Measurements from ENCODE around the gene COL21A1. TPM values are rescaled to one million over a fixed set of nuclear protein-coding genes. Genes with fewer than 3 reads are reported as not detected.

COL21A1 gene
- total RNA-seq, 4 donors from 2014 or later = 16.9 to 29.9 (median 24.2) TPM

GRCh38 chr6:56109149-56109548, 138.2 kb downstream of the COL21A1 start:
- Histone ChIP-seq H3K4me3 (no peak overlapping the region), H3K36me3 (peaks cover 0 to 23% (median 0%) of the 10 kb centered on the region in 3 donors)
- TF ChIP-seq CTCF (IDR thresholded peaks at IDR 0.05) = no peak
- TF ChIP-seq POLR2A (IDR thresholded peaks at IDR 0.05) = no peak

GRCh38 chr6:56106231-56106630, 141.1 kb downstream of the COL21A1 start:
- Histone ChIP-seq H3K4me1 (peaks cover 0 to 4% (median 0%) of the 10 kb centered on the region in 4 donors), H3K9me3 (peaks cover 0 to 7% (median 0%) of the 10 kb centered on the region in 4 donors), H3K4me3 (no peak overlapping the region), H3K27ac (no peak overlapping the region), H3K27me3 (no peaks in the 10 kb centered on the region), H3K36me3 (peaks cover 0 to 4% (median 0%) of the 10 kb centered on the region in 3 donors)
- TF ChIP-seq EP300 (IDR thresholded peaks at IDR 0.05) = no peak
- TF ChIP-seq CTCF (IDR thresholded peaks at IDR 0.05) = no peak
- no peak for TF ChIP-seq POLR2A (IDR thresholded peaks at IDR 0.05)
- no peak for DNase-seq (ENCODE audit: low spot score in 2 of 2)
- WGBS, 2 donors = 81 to 95% methylated on average over 1 of the region's 1 CpG

More at GRCh38 chr6:56109149-56109548, 138.2 kb downstream of the COL21A1 start:
- H3K27me3 ChIP-seq = no peaks in the 10 kb centered on the region
- no peak for DNase-seq (ENCODE audit: low spot score in 2 of 2)
- no peak overlapping the region for H3K27ac ChIP-seq
- H3K4me1 ChIP-seq = peaks cover 0 to 4% (median 0%) of the 10 kb centered on the region in 4 donors
- peaks cover 0 to 22% (median 0%) of the 10 kb centered on the region in 4 donors for H3K9me3 ChIP-seq

- Histone ChIP-seq H3K4me1 (peaks cover 0 to 4% (median 0%) of the 10 kb centered on the region in 4 donors), H3K36me3 (no peaks in the 10 kb centered on the region), H3K27me3 (no peaks in the 10 kb centered on the region), H3K4me3 (no peak overlapping the region), H3K9me3 (no peaks in the 10 kb centered on the region), H3K27ac (no peak overlapping the region)
- 55 to 63% methylated on average over 2 of the region's 2 CpGs for WGBS, 2 donors
- DNase-seq (ENCODE audit: low spot score in 2 of 2) = no peak
- TF ChIP-seq CTCF (IDR thresholded peaks at IDR 0.05) (no peak), EP300 (IDR thresholded peaks at IDR 0.05) (no peak), POLR2A (IDR thresholded peaks at IDR 0.05) (no peak)
Measured at GRCh38 chr6:56104591-56104990, 142.8 kb downstream of the COL21A1 start.

- no peaks in the 10 kb centered on the region for H3K9me3 ChIP-seq
- H3K4me1 ChIP-seq = peaks cover 0 to 4% (median 0%) of the 10 kb centered on the region in 4 donors
- no peaks in the 10 kb centered on the region for H3K36me3 ChIP-seq
- H3K4me3 ChIP-seq = no peak overlapping the region
- DNase-seq (ENCODE audit: low spot score in 2 of 2) = no peak
- 83 to 90% methylated on average over 1 of the region's 1 CpG for WGBS, 2 donors
- TF ChIP-seq CTCF (IDR thresholded peaks at IDR 0.05) = no peak
- no peak for TF ChIP-seq EP300 (IDR thresholded peaks at IDR 0.05)
- TF ChIP-seq POLR2A (IDR thresholded peaks at IDR 0.05) = no peak
- H3K27me3 ChIP-seq = no peaks in the 10 kb centered on the region
- H3K27ac ChIP-seq = no peak overlapping the region
Measured at GRCh38 chr6:56102216-56102615, 145.2 kb downstream of the COL21A1 start.

- H3K27ac ChIP-seq = peak overlapping the region in 1 of 4 donors; percentile 42
- TF ChIP-seq EP300 (IDR thresholded peaks at IDR 0.05) (no peak), POLR2A (IDR thresholded peaks at IDR 0.05) (no peak), CTCF (IDR thresholded peaks at IDR 0.05) (no peak)
- H3K27me3 ChIP-seq = no peaks in the 10 kb centered on the region
- peaks cover 0 to 4% (median 0%) of the 10 kb centered on the region in 4 donors for H3K4me1 ChIP-seq
- 46 to 59% methylated on average over 4 of the region's 4 CpGs for WGBS, 2 donors
- no peak for DNase-seq (ENCODE audit: low spot score in 2 of 2)
- H3K9me3 ChIP-seq = no peaks in the 10 kb centered on the region
- no peak overlapping the region for H3K4me3 ChIP-seq
- no peaks in the 10 kb centered on the region for H3K36me3 ChIP-seq
Measured at GRCh38 chr6:56101141-56101553, 146.2 kb downstream of the COL21A1 start.
